Measurements from ENCODE around the gene NEDD4L.
"Not testable (repeated sequence)": the region's sequence is repeated elsewhere in the genome, so short reads cannot be mapped to it uniquely, and the experiment has no call there.

The NEDD4L gene

GRCh38 chr18:58272779-58273435, 228.9 kb downstream of the NEDD4L start:
- DNase-seq, result no peak

DNA sequence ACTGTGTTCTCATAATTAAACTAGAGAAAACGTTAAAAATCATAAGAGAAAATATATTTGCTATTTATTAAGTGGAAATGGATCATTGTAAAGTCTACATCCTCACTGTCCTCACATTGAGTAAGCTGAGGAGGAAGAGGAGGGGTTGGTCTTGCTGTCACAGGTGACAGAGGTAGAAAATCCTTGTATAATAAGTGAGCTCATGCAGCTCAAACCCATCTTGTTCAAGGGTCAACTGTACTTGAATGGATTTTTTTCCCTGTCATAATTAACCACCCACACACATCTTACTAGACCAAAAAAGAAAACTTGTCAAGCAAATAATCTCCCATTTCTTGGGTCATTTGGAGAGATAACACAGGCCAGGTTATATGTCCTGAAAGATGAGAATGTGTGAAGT, 231.2 kb downstream of the NEDD4L start:
- DNase-seq, result no peak

- DNase-seq, result no peak
Observed at GRCh38 chr18:58276789-58277739, 233.0 kb downstream of the NEDD4L start.

DNA sequence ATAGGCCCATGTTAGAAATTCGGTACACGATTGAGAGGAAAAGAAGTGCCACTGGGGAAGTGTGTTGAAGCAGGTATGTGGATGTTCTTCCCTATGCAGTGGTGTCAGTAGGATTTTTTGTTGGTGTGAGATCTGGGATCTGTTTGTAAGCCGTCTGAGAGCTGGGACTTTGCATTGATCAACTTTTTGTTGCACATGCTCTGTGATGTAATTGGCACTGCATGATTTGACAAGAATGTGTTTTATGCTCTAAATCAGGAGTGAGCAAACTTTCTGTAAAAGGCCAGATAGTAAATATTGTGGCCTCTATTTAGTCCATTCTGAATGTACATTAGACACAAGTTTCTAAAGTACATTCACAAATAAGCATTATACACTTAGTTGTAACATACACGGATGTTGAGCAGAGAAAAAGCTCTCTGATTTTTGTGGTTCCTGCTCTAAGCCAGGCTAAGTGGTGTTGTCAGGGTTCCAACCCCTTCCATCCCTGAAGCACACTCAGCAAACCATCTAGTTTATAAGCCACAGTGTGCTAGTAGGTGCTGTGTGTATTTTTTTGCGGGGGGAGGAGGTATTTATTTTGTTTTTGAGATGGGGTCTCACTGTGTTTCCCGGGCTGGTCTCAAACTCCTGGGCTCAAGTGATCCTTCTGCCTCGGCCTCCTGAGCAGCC, 235.6 kb downstream of the NEDD4L start:
- DNase-seq, result no peak

DNA sequence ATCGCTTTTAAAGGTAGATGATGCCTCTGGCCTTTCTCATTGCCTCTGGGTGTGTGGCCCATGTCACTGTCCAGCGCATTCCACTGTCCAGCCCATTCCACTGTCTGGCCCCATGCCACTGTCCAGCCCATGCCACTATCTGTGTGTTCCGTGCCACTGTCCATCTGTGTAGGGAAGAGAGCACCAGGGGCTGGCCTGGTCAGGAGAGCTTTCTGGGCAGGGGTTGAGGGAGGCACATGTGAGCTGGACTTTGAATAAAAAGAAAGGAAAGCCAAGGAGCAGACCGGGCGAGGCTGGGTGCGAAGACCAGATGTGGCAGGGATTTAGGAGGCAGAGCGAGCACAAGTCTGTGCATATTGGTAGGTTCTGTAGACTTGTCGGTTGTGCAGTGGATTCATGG, 236.2 kb downstream of the NEDD4L start:
- DNase-seq, result no peak

DNA sequence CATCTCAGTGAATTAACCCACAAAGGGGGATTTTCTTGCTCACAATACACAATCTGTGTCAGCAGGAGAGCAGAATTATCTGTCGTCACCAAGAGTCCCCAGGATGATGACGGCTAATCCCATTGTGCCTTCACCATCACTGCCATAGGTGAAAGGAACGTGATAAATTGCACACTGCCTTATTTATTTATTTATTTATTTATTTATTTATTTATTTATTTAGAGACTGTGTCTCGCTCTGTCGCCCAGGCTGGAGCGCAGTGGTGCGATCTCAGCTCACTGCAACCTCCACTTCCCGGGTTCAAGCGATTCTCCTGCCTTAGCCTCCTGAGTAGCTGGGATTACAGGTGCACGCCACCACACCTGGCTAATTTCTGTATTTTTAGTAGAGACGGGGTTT, 238.8 kb downstream of the NEDD4L start:
- not testable (repeated sequence) for DNase-seq

DNA sequence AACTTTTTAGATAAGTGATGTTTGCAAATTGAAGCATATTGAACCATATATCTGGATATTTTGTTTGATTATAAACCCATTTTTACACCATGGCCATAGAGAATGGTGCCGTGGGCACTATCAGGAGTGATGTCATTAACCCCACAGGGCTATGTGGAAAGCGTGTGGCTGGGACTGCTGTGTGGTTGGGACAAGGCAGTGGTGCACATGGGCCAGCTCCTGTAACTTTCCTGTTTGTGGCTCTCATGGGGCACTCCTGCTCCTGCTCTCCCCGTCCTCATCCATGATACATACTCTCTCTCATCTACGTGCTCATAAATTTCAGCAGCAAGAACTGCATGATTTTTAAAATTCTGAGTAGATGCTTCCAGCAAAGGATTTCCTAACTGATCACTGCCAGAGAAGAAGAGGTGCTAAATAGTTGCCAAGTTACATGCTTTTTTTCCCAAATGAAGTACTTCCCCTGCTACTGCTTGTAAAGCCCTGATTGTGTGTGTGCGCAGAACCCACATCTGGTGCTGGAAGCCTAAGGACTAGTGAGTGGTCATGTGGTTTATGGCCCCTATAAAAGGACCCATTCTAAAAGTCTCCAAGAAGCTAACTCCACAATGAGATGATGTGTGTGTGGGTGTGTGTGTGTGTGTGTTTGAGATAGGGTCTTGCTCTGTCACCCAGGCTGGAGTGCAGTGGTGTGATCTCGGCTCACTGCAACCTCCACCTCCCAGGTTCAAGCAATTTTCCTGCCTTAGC, 240.8 kb downstream of the NEDD4L start:
- no peak for DNase-seq

- DNase-seq, result no peak
Observed at GRCh38 chr18:58285449-58286130, 241.6 kb downstream of the NEDD4L start.

DNA sequence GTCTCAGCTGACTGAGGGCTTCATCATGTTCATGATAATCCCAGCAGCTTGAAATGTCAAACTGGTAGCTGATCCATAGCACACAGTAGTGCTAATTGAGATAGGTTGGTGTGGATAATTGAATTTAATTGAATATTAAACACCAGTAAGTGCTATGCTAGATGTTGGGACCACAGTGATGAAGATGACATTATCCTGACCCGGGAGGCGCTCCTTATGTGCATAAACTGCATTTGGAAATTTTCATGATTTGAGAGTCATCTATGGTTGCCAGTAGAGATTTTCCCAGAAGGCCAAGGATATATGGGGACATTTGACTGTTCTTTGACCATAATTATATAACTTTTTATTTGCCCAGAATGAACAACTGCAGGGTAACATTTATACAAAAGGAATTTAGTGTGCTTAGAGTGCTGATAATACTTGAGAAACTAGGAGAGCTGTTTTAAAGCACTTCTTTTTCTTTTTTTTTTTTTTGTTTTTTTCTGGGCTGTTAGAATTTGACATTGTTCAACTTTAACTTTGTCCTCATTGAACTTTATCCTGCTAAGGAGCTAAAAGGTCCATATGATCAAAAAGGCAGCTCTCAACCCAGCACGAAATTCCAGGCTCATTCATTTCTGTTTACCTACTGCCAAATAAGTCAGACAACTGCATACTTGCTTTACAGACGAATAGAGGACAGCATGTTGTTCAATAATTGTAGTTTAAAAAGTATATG, 242.8 kb downstream of the NEDD4L start:
- no peak for DNase-seq

DNA sequence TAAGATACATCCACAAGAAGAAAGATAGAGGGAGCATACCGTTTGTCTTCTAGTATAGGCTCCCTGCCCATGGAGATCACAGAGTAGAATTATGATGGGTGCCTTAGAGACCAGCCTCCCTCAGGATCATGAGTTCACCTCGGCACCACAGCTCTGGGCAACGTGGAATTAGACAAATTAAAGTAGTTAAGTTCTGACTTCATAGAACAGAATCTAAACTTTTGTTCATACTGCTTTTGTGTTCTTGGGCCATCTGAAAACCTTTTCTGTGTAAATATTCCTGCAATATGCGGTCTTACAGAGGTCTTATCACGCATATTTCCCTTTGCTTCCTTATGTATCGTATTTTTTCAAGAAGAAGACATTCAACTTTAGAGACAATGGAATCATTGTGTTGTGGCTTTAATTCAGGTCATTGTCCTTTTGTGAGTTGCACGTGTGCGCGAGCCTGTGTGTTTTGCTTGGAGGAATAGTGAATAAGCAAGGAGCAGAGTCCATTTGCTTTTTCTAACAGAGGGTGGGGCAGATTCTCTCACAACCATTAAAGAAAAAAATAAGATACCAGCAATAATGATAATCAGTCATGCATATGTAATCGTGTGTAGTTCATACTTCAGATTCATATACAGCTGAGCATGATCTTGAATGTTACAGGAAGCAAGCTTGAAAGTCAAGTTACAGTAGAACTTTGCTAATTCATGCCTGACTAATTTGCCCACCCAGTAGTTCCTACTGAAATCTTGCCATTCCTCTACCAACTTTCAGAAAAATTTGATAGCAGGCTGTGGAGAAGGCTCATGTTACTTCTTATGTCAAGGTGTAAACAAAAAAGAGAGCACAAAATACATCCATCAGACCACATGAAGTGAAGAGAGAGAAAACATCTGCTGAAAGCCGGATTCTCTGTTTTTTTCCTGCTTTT, 243.6 kb downstream of the NEDD4L start:
- no peak for DNase-seq

GRCh38 chr18:58288921-58289797, 245.1 kb downstream of the NEDD4L start:
- DNase-seq, result no peak

- no peak for DNase-seq
Observed at GRCh38 chr18:58290116-58290695, 246.2 kb downstream of the NEDD4L start.

DNA sequence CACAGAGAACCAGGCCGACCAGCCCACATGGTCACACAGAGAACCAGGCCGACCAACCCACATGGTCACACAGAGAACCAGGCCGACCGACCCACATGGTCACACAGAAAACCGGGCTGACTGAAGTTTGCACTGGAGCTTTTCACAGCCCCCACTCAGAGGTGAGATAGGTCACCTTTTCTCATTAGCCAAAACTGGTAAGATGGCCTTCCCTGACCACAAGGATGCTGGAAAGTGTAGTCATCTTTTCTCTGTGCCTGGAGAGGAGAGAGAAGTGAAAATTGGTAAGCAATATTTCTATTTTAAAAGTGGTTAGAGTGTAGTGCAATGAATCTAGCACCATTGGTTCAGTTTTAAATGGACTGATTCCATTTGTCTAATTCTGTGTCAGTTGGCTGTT, 247.1 kb downstream of the NEDD4L start:
- no peak for DNase-seq

- DNase-seq, result no peak
Observed at GRCh38 chr18:58292638-58293037, 248.6 kb downstream of the NEDD4L start.

DNA sequence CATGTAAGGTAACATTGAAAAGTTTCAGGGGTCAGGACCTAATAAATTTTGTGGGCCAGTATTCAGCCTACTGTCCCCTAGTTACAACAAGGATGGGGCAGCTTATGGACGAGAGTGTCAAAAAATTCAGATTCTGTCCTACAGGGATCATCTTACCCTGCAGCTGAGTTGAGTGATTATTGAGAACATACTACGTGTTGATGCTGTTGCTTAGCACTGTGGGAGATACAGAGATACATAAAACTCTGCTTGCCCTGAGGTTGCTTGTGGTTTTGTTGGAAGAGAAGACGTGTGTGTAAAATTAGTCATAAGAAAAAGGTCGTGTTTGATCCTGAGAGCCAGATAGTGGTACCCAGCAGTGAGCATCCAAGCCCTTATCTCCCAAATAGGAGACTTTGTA, 253.2 kb downstream of the NEDD4L start:
- no peak for DNase-seq

DNA sequence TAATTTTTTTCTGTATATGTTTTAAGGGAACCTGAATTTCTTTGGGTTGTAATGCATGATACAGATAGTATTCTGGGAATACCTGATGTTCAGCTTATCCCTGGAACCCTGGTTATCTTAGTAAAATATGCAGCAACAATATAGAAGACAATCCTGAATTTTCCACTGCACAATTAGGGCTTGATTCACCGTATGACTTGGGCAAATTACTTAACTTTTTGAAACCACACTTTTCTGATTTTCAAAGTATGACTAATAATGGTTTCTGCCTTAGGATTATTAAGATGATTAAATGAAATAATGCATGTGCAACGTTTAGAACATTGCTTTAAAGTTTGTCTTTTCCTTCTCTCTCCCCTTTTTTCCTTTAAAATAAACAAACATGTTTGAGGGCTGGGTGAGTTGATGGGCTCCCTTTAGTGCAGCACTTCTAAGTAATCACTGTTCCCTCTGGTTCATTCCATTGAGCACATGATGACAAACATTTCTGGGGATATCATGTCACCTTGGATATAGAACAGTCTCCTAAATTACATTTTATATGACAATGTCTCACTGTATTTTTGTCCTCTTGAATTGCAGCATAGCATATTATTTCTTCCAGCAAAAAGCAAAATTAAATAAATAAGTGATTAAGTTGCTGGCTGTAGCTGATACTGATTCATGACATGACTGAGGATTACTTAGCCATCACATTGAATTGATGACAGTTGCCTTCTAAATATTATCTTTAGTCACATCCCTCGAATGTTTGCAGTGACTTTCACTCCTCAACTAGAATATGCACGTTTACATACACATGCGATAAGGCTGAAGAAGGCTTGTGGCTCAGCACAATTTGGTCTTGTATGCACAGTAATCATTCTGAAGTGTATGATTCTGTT, 254.5 kb downstream of the NEDD4L start:
- no peak for DNase-seq

- DNase-seq, result no peak
Observed at GRCh38 chr18:58299135-58299473, 255.1 kb downstream of the NEDD4L start.

- DNase-seq, result no peak
Observed at GRCh38 chr18:58299936-58300335, 255.9 kb downstream of the NEDD4L start.

All from stimulated activated CD4-positive, alpha-beta T cell treated with anti-CD3 and anti-CD28 coated beads, Interleukin-2, amount 100 ng/mL, for 48 hours (primary cell).